PC-9 (cell line): ENCODE results near the gene CDYL2. TPM values are rescaled to one million over a fixed set of nuclear protein-coding genes. Genes with fewer than 3 reads are reported as not detected.

Experiments
- BruUV-seq: library from RNA; stranded (reverse); fragments of 400-500 nt; replicated peaks from 2 replicates; lab custom pipeline; 2021; lab: Mats Ljungman, UMichigan
- CTCF ChIA-PET: fragments of 300-600 bp; sonication (Branson Sonifier 250); formaldehyde crosslinking; loops from one replicate; lab custom pipeline; 2022; ENCODE audit warnings: antibody characterized with exemption; lab: Charles Lee
- POLR2A ChIA-PET: fragments of 300-600 bp; sonication (Branson Sonifier 250); formaldehyde crosslinking; loops from one replicate; lab custom pipeline; 2022; ENCODE audit warnings: antibody characterized with exemption; ENCODE audit not compliant: unreplicated experiment; lab: Charles Lee
- DNase-seq, 2 experiments: peaks; one replicate each; pipeline versions ENCODE4 v3.0.0 to v3.0.0-alpha.2; 2015 to 2022; ENCODE audit warnings: mixed read lengths in 1 of 2
- H2AFZ ChIP-seq: fragments of 200-600 bp; sonication (generic); 2 replicates; pipeline ENCODE4 v1.8.1; 2017; ENCODE audit warnings: antibody characterized with exemption
- H3F3A ChIP-seq: fragments of 200-600 bp; sonication (generic); 2 replicates; pipeline ENCODE4 v1.8.1; 2017; ENCODE audit warnings: antibody characterized with exemption, mild to moderate bottlenecking, low read depth; ENCODE audit not compliant: insufficient read depth
- H3K27ac ChIP-seq: fragments of 200-600 bp; sonication (generic); 2 replicates; pipeline ENCODE4 v1.6.1; 2016; ENCODE audit warnings: mixed run types
- H3K27me3 ChIP-seq: fragments of 200-600 bp; sonication (generic); 2 replicates; pipeline ENCODE4 v1.6.1; 2016; ENCODE audit warnings: low read depth, mixed run types; ENCODE audit not compliant: insufficient read depth
- H3K36me3 ChIP-seq: fragments of 200-600 bp; sonication (generic); 2 replicates; pipeline ENCODE4 v1.6.1; 2016; ENCODE audit warnings: low read depth, mixed run types
- H3K4me1 ChIP-seq: fragments of 200-600 bp; sonication (generic); replicated peaks from 2 replicates; pipeline ENCODE4 v1.6.1; 2016; ENCODE audit warnings: mixed run types; ENCODE audit not compliant: insufficient read depth
- H3K4me2 ChIP-seq: fragments of 200-600 bp; sonication (generic); 2 replicates; pipeline ENCODE4 v1.6.1; 2017; ENCODE audit warnings: mixed run types
- H3K4me3 ChIP-seq: fragments of 200-600 bp; sonication (generic); 2 replicates; pipeline ENCODE4 v1.6.1; 2016; ENCODE audit warnings: mixed run types
- H3K79me2 ChIP-seq: fragments of 200-600 bp; sonication (generic); 2 replicates; pipeline ENCODE4 v1.6.1; 2017; ENCODE audit warnings: low read depth, mixed run types
- H3K9me2 ChIP-seq: fragments of 200-600 bp; sonication (generic); 2 replicates; pipeline ENCODE4 v1.8.1; 2017; ENCODE audit warnings: mild to moderate bottlenecking; ENCODE audit not compliant: insufficient read depth
- H3K9me3 ChIP-seq: fragments of 200-600 bp; sonication (generic); 2 replicates; pipeline ENCODE4 v1.8.1; 2016; ENCODE audit warnings: low read depth; ENCODE audit not compliant: insufficient read depth
- H4K20me1 ChIP-seq: fragments of 200-600 bp; sonication (generic); 2 replicates; pipeline ENCODE4 v1.8.1; 2017; ENCODE audit not compliant: insufficient read depth
- CTCF ChIP-seq: fragments of 200-600 bp; sonication (generic); conservative IDR thresholded peaks from 2 replicates; pipeline ENCODE4 v1.6.1; 2017; ENCODE audit warnings: mixed run types, antibody characterized with exemption, mild to moderate bottlenecking, moderate library complexity
- EZH2 ChIP-seq: fragments of 200-600 bp; sonication (generic); IDR thresholded peaks from 2 replicates; pipeline ENCODE4 v1.8.0; 2017; ENCODE audit warnings: antibody characterized with exemption, low read depth
- intact Hi-C: fragments of 100-400 bp; cut with micrococcal nuclease; formaldehyde crosslinking; loops from one replicate; pipeline ENCODE4 v1.10.0; 2022; ENCODE audit not compliant: unreplicated experiment
- total RNA-seq: library from RNA; stranded (reverse); gene quantifications from 2 replicates; pipeline ENCODE4 v1.2.3, GENCODE V29; 2021

CDYL2 gene
- total RNA-seq, 1 experiment from 2014 or later: 3.3 TPM

- Histone ChIP-seq H3K27me3 (peaks cover 3% of the 10 kb centered on the region; the same call in 1 of the 2 replicates), H3K4me1 (no peaks in the 10 kb centered on the region), H3K9me2 (no peaks in the 10 kb centered on the region), H3K9me3 (no peaks in the 10 kb centered on the region), H2AFZ (no peak overlapping the region), H3K79me2 (no peaks in the 10 kb centered on the region), H4K20me1 (no peaks in the 10 kb centered on the region), H3K4me3 (no peak overlapping the region), H3K36me3 (no peaks in the 10 kb centered on the region), H3K4me2 (no peak overlapping the region), H3F3A (no peaks in the 10 kb centered on the region), H3K27ac (no peak overlapping the region)
- TF ChIP-seq CTCF (no peak), EZH2 (no peak)
- DNase-seq: no peak
- POLR2A ChIA-PET: no interaction called here
- BruUV-seq: no TSS peak
- CTCF ChIA-PET: no interaction called here
- intact Hi-C loops: no loop called here
Observed at GRCh38 chr16:80725566-80726162, 78.7 kb downstream of the CDYL2 start.

- no peaks in the 10 kb centered on the region for H3K9me3 ChIP-seq
- no peak overlapping the region for H3K4me2 ChIP-seq
- H3K4me3 ChIP-seq: no peak overlapping the region
- BruUV-seq: no TSS peak
- peaks cover 3% of the 10 kb centered on the region; the same call in 1 of the 2 replicates for H3K27me3 ChIP-seq
- H3K79me2 ChIP-seq: no peaks in the 10 kb centered on the region
- H3K27ac ChIP-seq: no peak overlapping the region
- no peak for TF ChIP-seq CTCF
- TF ChIP-seq EZH2: no peak
- ChIA-PET CTCF (no interaction called here), POLR2A (no interaction called here)
- H3K9me2 ChIP-seq: no peaks in the 10 kb centered on the region
- intact Hi-C loops: no loop called here
- H3K4me1 ChIP-seq: no peaks in the 10 kb centered on the region
- H3K36me3 ChIP-seq: no peaks in the 10 kb centered on the region
- no peak for DNase-seq
- no peaks in the 10 kb centered on the region for H3F3A ChIP-seq
- H2AFZ ChIP-seq: no peak overlapping the region
- H4K20me1 ChIP-seq: no peaks in the 10 kb centered on the region
Observed at GRCh38 chr16:80723981-80724380, 80.4 kb downstream of the CDYL2 start.

DNA sequence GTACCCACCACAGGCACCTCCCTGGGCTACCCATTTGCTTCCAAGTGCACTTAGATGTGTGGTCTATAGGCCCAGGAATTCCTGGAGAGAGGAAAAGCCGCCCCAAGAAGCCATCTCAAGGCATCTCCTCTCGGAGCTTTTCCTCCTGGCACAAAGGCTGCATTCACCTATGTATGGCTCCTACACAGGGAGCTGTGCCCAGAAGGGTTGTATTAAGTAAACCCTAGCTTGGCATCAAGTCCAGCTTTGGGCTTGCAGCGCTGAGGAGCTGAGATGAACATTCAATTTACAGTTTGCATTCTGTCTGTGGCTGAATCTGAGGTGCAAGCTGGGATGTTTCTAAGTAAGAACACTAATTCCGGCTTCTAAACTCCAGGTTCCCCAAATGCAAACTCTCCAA is 81.3 kb downstream of the CDYL2 start:
- Histone ChIP-seq H3K4me2 (no peak overlapping the region), H3K79me2 (no peaks in the 10 kb centered on the region), H3K4me3 (no peak overlapping the region), H3K27ac (no peak overlapping the region), H3K9me3 (no peaks in the 10 kb centered on the region), H3K9me2 (no peaks in the 10 kb centered on the region), H3F3A (no peaks in the 10 kb centered on the region), H3K4me1 (no peaks in the 10 kb centered on the region), H2AFZ (no peak overlapping the region), H4K20me1 (no peaks in the 10 kb centered on the region), H3K36me3 (no peaks in the 10 kb centered on the region), H3K27me3 (peaks cover 3% of the 10 kb centered on the region; the same call in 1 of the 2 replicates)
- no peak for DNase-seq
- BruUV-seq: no TSS peak
- POLR2A ChIA-PET: no interaction called here
- intact Hi-C loops: no loop called here
- CTCF ChIA-PET: no interaction called here
- TF ChIP-seq CTCF (no peak), EZH2 (no peak)
